GM12878 (cell line): ENCODE results near the gene CDH4. TPM values are rescaled to one million over a fixed set of nuclear protein-coding genes. Genes with fewer than 3 reads are reported as not detected.
"Not testable (repeated sequence)": the region's sequence is repeated elsewhere in the genome, so short reads cannot be mapped to it uniquely, and the experiment has no call there.

Experiments used
- ATAC-seq: fragments of 200-7000 bp; cut with Tn5 transposase; 3 replicates; pipeline ENCODE4 v1.9.1; 2020; ENCODE audit warnings: mild to moderate bottlenecking, moderate library complexity
- BruUV-seq: library from RNA; stranded (reverse); fragments of 400-500 nt; replicated peaks from 2 replicates; lab custom pipeline; 2021; lab: Mats Ljungman, UMichigan
- CTCF ChIA-PET: fragments of 300-600 bp; sonication (Branson Sonifier 250); formaldehyde crosslinking; extraction: SDS; loops from one replicate; lab custom pipeline; 2021; ENCODE audit warnings: inconsistent platforms; lab: Yijun Ruan, JAX
- POLR2A ChIA-PET: fragments of 350-600 bp; formaldehyde crosslinking; extraction: SDS; loops from one replicate; lab custom pipeline; 2021; ENCODE audit warnings: inconsistent platforms; lab: Charles Lee
- RAD21 ChIA-PET: fragments of 300-600 bp; sonication (Branson Sonifier 250); formaldehyde crosslinking; loops from one replicate; lab custom pipeline; 2023; ENCODE audit warnings: antibody characterized with exemption; ENCODE audit not compliant: unreplicated experiment; lab: Charles Lee
- SMC1A ChIA-PET: fragments of 300-600 bp; sonication (Branson Sonifier 250); formaldehyde crosslinking; loops from one replicate; lab custom pipeline; 2023; ENCODE audit not compliant: unreplicated experiment, uncharacterized antibody; lab: Charles Lee
- DNase-seq: peaks from one replicate; pipeline ENCODE4 v3.0.0-alpha.2; 2011; ENCODE audit warnings: low read depth, low spot score
- FAIRE-seq: peaks from 3 replicates; lab custom pipeline; 2011; peaks lifted over from hg19 to GRCh38; lab: Jason Lieb, UNC
- H2AFZ ChIP-seq: 2 replicates; pipeline ENCODE4 v1.6.0; 2011; ENCODE audit warnings: low read depth, low read length, control low read depth; ENCODE audit not compliant: control insufficient read depth
- H3K27ac ChIP-seq: 2 replicates; pipeline ENCODE4 v1.5.1; 2011; ENCODE audit warnings: control low read depth; ENCODE audit not compliant: control insufficient read depth, insufficient read depth
- H3K27me3 ChIP-seq, 2 experiments: replicated peaks in 1 of 2; 2 replicates each; pipeline versions ENCODE4 v1.6.0 to v1.6.1; 2011; ENCODE audit warnings: low read length in 1 of 2; ENCODE audit not compliant: control insufficient read depth in 2 of 2, insufficient read depth in 2 of 2
- H3K36me3 ChIP-seq, 2 experiments: 2 replicates each; pipeline ENCODE4 v1.5.1; 2011; ENCODE audit warnings: low read length in 1 of 2; ENCODE audit not compliant: control insufficient read depth in 2 of 2, insufficient read depth in 2 of 2
- H3K4me1 ChIP-seq: 2 replicates; pipeline ENCODE4 v1.6.1; 2011; ENCODE audit warnings: mild to moderate bottlenecking, low read length, moderate library complexity, mixed read lengths; ENCODE audit not compliant: control insufficient read depth, insufficient read depth
- H3K4me2 ChIP-seq: 2 replicates; pipeline ENCODE4 v1.6.0; 2011; ENCODE audit warnings: control low read depth; ENCODE audit not compliant: control insufficient read depth, insufficient read depth
- H3K4me3 ChIP-seq: fragments of 200-600 bp; sonication (generic); 2 replicates; pipeline ENCODE4 v1.5.1; 2016
- H3K79me2 ChIP-seq: 2 replicates; pipeline ENCODE4 v1.6.0; 2011; ENCODE audit warnings: low read length; ENCODE audit not compliant: control insufficient read depth, insufficient read depth
- H3K9ac ChIP-seq: 2 replicates; pipeline ENCODE4 v1.8.0; 2011; ENCODE audit warnings: low read length, control low read depth, mixed read lengths; ENCODE audit not compliant: control insufficient read depth, insufficient read depth
- H3K9me3 ChIP-seq: replicated peaks from 3 replicates; pipeline ENCODE4 v1.5.1; 2011; ENCODE audit warnings: mild to moderate bottlenecking, low read length; ENCODE audit not compliant: control insufficient read depth, insufficient read depth
- H4K20me1 ChIP-seq: 2 replicates; pipeline ENCODE4 v1.6.0; 2011; ENCODE audit not compliant: control insufficient read depth, insufficient read depth
- ATF7 ChIP-seq: fragments of 450-650 bp; IDR thresholded peaks from 2 replicates; pipeline ENCODE4 v1.6.1; 2016; ENCODE audit warnings: low read depth, mild to moderate bottlenecking
- RUNX3 ChIP-seq: IDR thresholded peaks from 2 replicates; pipeline ENCODE4 v1.6.1; 2012; ENCODE audit warnings: low read length, inconsistent platforms
- WGBS: methylation state at CpG from one replicate; pipeline ENCODE4 v1.1.6; 2016; ENCODE audit warnings: low lambda C conversion rate; ENCODE audit not compliant: insufficient replicate concordance, insufficient coverage; ENCODE audit errors: missing lambda C conversion rate; 5-methylcytosine and 5-hydroxymethylcytosine counted together
- in situ Hi-C: fragments of 300-500 bp; cut with MboI; formaldehyde crosslinking; loops from 9 replicates; pipeline ENCODE4 v1.14.3; 2018; ENCODE audit warnings: mixed read lengths
- intact Hi-C: fragments of 100-400 bp; cut with micrococcal nuclease; formaldehyde crosslinking; loops from one replicate; pipeline ENCODE4 v1.14.2; 2022; ENCODE audit not compliant: unreplicated experiment
- polyA plus RNA-seq, 11 experiments: library from polyadenylated mRNA; depleted of rRNA in 4 of 11; unstranded in 6 of 11; stranded (reverse) in 5 of 11; fragments of >200 nt; fragmentation: Nextera tagmentation in 4 of 11; fragmentation: Illumina TruSeq in 1 of 11; extraction: Ambion mirVana in 4 of 11; extraction: Trizol in 1 of 11; gene quantifications; 1 replicate in 1 of 11; 2 replicates in 10 of 11; pipeline versions ENCODE4 v1.2.1 to v1.2.3, GENCODE V29; 2011 to 2016; ENCODE audit warnings: inconsistent platforms in 2 of 11, missing spikeins in 2 of 11, low read depth in 1 of 11
- total RNA-seq, 4 experiments: library from RNA; depleted of rRNA in 3 of 4; stranded (reverse); fragments of >200 nt in 3 of 4; fragmentation: Illumina TruSeq in 1 of 4; extraction: Trizol in 1 of 4; gene quantifications; 2 replicates each; pipeline versions ENCODE4 v1.2.1 to v1.2.3, GENCODE V29; 2013 to 2021

Gene CDH4
- total and polyA plus RNA-seq, 10 of the 15 experiments (the other 5 are each of a cell fraction or from before 2014, with no cell fraction given), result not detected

GRCh38 chr20:61981691-61982090, 729.6 kb downstream of the CDH4 start:
- H3K36me3 ChIP-seq, result peaks cover 0 to 10% of the 10 kb centered on the region in 2 experiments; a peak in 3 of 4 replicates
- in situ Hi-C loops, H2AFZ ChIP-seq, intact Hi-C loops, H3K79me2 ChIP-seq, DNase-seq, RAD21 ChIA-PET, SMC1A ChIA-PET, H3K4me1 ChIP-seq, H3K4me3 ChIP-seq, H3K9me3 ChIP-seq, H3K4me2 ChIP-seq, CTCF ChIA-PET, H3K27me3 ChIP-seq, H3K27ac ChIP-seq, POLR2A ChIA-PET, H4K20me1 ChIP-seq, FAIRE-seq, ATAC-seq, H3K9ac ChIP-seq, BruUV-seq: not testable (repeated sequence)
- 68% methylated on average over 11 of the region's 11 CpGs for WGBS

- DNase-seq (no peak), ATAC-seq (no peak), FAIRE-seq (no peak)
- peaks cover 0 to 10% of the 10 kb centered on the region in 2 experiments; a peak in 3 of 4 replicates for H3K36me3 ChIP-seq
- H4K20me1 ChIP-seq, result no peaks in the 10 kb centered on the region
- POLR2A ChIA-PET, result no interaction called here
- H3K4me3 ChIP-seq, result no peak overlapping the region
- H3K4me2 ChIP-seq, result no peak overlapping the region
- in situ Hi-C loops (no loop called here), intact Hi-C loops (no loop called here)
- no peaks in the 10 kb centered on the region for H3K9me3 ChIP-seq
- H3K27ac ChIP-seq, result no peak overlapping the region
- RAD21 ChIA-PET, result no interaction called here
- no peaks in the 10 kb centered on the region for H3K27me3 ChIP-seq
- H3K9ac ChIP-seq, result no peak overlapping the region
- BruUV-seq, result no TSS peak
- SMC1A ChIA-PET, result no interaction called here
- TF ChIP-seq ATF7, result no peak
- peak; percentile 8; the same call in 1 of the 2 replicates for TF ChIP-seq RUNX3
- no peaks in the 10 kb centered on the region for H3K79me2 ChIP-seq
- H3K4me1 ChIP-seq, result no peaks in the 10 kb centered on the region
- WGBS, result 68% methylated on average over 14 of the region's 18 CpGs
- no peak overlapping the region for H2AFZ ChIP-seq
- CTCF ChIA-PET, result no interaction called here
Measured at GRCh38 chr20:61982191-61982950, 730.3 kb downstream of the CDH4 start.
